Fibroblast of skin of right quadriceps (primary cell): ENCODE data around the gene POLA1.

Experiments
- DNase-seq: peaks from one replicate; pipeline ENCODE4 v3.0.0-alpha.2; 2013

POLA1 gene

DNA sequence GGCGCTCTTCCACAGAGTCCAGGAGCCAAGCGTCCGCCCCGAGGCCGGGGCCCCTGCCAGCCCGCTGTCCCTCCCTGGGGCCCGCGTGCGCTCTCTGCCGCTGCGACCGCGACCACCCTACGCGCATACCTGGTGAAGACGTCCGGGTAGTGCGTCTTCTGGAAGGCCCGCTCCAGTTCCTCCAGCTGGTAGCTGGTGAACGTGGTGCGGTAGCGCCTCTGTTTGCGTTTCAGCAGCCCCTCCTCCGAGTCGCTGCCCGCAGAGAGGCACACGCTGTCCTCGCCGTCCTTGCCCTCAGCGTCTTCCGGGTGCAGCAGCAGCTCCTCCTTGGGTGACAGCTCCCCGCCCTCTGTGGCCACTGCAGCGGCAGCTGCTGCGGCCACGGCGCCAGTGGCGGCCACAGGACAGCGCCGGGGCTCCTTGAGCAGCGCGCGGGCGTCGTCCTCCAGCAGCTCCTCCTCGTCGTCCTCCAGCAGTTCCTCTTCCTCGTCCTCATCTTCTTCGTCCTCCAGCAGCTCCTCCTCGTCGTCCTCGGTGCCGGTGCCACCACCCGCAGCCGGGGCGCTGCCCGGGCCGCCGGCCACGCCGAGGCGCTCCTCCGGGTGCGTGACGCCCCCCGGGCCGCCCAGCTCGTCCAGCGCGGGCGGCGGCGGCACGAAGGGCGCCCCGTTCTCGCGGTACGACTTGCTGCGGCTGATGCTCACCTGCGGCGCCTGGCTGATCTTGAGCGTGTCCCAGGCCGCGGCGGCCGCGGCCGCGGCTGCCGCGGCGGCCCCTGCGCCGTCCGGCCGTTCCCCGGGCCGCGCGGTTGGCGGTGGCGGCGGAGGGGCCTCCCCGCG lies 319.3 kb downstream of the POLA1 start:
- DNase-seq, result no peak

DNA sequence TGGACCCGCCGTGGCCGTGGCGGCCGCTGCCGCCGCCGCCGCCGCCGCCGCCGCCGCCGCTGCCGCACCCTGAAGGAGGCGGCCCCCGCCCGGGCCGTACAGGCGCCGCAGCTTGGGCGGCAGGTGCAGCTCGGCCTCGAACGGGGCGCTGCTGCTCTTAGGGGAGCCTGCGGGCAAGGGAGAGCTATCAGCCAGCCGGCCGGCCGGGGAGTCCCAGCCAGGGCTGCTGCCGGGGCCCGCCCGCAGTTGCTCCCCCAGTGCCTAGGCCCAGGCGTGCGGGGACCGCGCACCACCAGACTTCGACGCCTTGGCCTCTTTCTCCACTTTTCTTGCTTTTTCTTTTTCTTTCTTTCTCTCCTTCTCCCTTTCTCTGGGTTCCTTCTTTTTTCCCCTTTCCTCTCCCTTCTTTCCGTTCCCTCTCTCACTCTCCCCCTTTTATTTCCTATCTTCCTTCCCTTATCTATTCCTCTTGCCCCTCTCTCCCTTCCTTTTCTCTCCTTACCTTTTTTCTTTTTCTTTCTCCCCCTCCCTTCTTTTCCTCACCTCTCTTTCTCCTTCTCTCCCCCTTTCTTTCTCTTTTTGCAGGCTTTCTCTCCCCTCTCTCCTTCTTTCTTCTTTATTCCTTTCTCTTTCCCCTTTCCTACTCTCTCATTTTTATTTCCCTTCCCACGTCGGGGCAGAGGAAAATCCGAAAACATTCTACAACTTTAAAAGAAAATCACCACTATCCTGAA lies 320.1 kb downstream of the POLA1 start:
- no peak for DNase-seq

DNA sequence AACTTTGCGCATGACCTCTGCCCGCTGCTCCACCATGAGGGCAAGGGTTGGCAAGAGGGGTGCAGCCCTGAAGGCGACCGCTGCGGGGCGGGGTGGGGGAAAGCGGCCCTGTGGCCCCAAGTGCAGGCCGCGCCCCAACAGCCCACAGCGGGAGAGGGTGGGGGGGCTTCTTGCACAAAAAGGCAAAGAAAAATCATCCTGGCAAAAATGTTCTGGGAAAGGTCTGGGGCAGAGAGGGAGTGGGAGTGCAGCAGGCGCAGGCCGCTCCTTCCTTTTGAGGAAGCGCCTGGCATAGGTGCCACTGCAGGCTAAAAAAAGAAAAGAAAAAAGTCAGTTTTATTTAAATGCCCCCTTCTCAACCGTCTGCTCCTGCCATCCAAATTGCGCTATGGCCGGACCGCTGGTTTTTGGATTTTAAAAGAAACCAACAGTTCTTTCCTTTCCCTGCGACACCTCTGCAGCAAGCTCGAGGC lies 320.7 kb downstream of the POLA1 start:
- DNase-seq, result no peak

DNA sequence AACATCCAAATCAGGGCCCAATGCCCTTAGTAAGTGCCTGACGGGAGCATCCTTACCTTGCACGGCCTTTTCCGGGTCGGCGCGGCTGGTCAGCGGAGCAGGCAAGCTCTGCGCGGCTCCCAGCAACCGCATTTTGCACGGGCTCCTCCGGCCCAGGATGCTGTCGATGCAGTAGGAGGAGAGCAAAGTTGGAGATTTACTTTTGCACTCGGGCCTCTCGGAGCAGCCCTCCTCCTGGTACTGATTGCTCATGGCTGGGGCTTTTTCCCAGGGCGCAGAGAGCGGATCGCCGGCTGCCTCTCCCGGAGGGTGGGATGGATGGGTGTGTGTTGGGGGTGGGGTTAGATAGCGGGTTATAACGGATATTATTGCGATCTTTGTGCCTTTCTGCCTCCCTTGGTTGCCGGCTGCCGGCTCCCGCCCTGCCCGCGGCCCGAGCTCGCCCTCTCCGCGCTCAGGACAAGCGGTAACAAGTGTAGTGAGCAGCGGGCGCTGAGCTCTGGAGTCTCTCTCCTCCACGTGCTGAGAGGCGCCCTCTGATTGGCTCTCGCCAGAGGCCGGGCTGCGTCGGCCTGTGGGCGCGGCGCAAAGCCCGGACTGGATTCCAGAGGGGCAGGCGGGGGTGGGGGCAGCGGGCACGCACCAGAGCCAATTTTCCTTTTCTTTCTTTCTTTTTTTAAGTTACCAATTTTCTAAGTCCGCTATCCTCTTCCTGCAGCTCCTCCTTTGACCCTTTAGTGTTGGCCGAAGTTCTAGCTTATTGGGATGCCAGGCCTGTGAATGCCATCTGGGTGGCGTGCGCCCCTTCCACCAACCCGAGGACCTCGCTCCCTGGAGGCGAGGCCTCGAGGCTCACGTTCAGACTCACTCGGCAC lies 322.0 kb downstream of the POLA1 start, which contains the start of gene ARX:
Gene ARX, minus strand, starts transcription at position 480 of the 875 bp plus-strand sequence. Its CDS starts 228 bp downstream, at position 252.
- DNase-seq, result peak; percentile 40

DNA sequence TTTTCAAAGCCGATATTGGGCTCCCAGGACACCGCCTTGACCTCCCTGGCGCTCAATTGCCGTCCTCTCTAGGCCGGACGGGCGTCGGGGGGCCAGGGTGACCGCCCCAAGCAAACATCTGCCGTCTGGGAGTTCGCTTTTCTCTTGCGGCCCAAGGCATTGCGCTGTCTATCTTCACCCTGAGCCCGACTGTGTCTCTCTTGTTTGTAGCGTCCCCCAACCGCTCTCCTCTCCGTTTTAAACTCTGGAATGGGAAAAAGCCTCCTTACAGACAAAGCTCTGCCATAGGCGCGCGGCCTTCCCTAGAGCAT lies 322.6 kb downstream of the POLA1 start:
- DNase-seq, result no peak

DNA sequence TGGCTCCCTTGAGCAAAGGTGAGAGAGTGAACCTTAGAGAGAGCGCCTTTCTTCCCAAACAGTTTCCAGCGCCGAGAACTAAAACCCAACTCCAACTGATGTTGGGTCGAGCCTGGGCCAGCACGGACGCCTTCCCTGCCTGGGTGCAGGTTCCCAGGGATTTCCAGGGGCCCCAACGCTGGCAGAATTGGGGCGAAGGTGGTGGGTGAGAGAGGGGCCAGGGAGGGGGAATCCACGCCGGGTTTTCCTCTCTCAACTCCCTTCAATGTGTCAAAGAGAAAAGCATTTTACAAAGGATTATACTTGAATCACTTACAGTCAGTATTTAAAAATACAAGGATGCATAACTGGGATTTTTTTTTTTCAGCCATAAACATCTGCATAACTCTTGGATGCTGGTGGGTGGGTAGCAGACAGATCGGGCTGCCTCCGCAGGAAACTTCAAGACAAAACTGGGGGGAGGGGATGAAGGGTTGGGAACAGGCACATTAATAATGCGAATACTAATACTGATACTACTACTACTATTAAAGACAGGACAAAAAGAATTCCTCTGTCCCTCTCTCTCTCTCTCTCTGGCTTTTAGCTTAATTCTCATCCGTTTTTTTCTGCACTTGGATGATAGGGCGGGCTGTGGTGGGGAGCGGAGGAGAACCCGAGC lies 323.4 kb downstream of the POLA1 start:
- no peak for DNase-seq

DNA sequence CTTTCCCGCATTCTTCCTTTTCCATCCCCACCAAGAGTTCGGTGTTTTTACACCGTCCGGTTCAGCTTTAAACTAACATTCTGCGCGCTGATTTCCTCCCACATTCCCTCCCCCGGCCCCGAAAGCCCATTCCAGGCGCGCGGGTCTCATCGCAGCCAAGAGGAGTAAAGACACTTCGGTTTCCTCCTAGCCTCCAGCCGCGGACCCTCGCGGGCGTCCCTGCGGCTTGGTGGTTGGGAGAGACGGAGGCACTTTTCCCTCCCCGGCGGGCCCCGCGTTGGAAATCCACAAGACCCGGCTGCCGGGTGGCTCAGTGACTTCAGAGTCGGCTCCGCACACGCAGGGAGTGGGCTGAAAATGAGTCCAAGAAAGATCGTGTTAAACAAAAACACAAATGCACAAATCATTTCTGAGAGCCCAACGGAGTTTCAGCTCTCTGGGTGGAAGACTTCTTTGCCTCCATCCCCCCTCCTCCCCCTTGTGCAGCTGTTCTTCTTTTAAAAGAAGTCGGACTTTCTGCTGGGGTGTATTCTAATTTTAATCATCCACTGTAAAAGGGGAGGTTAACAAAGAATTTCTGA lies 324.0 kb downstream of the POLA1 start:
- DNase-seq, result no peak

DNA sequence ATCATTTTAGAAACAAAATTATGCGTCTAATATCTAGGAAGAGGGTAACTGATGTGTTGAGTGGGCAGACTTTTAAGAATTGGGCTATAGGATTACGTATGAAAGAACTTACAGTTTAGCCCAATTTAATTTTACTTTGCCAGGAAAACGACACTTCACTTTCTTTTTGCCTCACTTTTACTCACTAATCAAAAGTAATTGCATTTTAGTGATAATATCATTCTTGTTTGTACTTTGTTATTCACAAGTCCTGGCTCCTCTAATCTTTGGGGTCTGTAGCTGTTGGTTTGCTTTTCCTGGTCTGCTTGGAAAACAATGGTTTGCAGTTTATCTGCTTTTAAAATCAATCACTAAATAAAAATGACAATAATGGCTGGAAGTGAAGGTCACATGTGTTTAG lies 325.0 kb downstream of the POLA1 start:
- no peak for DNase-seq

DNA sequence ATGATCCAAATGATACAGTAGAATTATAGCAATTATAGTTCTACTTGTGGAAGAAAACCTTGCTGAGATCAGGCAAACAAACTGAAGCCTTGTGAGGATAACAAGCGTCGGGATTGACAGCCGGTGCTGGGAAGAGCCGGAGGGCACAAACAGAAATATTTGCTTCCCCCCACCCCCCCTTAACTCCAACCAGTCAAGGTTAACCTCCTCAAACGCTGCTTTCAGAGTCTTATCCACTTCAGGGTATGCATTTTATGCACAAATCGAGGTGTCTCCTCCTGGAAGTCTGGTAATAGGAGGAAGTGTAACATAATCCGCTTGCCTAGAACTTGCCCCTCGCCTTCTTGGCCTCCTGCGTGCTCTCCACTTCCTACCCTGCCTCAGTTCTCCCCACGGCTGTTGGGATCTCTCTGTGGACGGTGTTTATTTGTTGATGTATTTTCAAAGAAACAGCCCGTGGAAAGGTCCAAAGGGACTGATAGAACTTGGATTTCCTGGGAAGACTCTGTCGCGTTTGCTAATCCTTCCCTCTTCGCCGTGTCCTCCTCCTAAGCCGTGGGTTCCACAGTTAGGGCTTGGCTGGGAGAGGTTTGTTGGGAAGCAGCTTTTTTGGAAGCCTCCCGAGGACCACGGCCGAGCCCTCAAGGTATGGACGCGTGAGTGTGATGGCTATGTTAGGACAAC lies 326.1 kb downstream of the POLA1 start:
- DNase-seq, result no peak

DNA sequence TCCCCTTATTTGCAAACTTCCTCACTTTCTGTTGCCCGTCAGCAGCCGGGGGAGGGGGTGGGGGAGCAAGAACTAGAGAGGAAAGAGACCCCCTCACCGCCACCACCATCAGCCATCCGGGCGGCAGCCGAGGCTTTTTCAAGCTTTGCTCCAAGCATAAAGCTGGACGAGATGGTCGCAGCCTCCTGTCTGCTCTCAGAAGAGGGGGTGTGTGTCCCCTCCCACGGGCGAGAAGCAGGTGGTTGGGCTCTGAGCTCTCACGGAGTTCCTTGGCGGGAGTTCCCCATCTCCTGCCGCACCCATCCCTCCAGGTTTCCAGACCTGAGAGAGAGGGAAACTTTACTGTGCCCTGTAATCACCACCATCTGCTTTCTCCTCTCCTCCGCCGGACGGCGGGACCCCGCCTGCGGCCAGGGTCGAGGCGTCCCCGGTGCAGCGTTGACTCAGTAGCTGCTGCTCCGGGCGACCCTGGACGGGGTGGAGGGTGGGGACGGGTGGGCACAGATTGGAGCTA lies 326.7 kb downstream of the POLA1 start:
- DNase-seq, result no peak

DNA sequence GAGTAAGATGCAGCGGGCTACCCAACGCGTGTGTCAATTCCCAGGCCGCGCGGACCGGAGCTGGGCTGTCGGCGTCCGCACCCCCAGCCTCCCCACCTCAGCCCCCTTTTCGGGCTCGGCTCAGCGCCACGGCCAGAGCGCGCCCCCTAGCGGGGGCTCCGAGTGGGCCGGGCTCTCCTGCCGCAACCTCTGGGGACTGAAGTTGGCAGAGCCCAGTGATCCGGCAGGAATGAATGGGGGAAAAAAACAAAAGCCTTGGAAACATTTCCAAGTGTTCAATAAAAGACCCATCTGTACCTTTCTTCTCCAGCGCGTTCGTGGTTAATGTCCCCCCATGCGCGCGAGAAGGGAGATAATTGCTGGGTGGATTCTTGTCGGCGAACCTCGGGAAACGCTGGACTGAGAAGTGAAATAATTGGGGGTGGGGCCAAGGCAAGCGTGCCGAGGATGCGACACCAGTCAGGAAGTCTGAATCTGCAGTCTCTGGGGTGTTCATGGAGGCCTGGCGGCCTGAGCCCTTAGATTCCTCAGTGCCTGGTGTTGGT lies 327.3 kb downstream of the POLA1 start:
- DNase-seq, result no peak

DNA sequence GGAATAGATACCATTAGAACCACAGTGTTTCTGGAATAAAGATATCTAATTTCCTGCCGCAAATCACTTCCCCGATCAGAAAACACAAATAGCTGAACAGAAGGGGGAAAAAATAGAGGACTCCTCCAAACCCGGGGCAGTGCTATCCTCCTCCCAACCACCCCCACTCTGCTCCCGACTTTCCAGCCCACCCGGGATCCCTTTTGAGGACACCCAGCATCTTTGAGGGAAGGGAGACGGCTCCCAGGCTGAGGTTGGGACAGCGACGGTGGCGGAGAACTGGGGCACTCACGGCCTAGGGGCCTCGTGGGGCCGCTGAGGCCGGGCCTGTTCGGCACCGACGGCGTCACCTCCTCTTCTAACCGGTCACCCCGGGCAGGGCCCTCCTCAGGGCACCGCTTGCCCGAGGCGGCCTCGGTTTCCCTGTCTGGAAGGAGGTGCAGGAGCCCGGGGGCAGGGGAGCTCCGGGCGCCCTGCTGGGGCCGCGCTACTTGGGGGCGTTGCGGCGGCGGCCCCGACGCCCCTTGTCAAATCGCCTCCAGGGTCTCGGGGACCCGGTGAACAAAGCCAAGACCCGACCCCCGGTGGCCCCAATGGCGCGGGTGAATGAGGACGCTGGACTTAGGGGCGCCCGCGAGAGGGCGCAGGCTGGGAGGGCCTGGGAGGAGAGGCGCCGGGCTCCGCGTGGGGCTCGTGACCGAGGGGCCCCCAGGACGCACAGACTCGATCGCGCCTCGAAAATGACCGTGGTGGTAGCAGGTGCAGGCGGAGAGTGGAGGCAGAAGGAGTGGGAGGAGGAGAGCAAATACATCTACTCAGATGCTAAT lies 329.0 kb downstream of the POLA1 start:
- no peak for DNase-seq

DNA sequence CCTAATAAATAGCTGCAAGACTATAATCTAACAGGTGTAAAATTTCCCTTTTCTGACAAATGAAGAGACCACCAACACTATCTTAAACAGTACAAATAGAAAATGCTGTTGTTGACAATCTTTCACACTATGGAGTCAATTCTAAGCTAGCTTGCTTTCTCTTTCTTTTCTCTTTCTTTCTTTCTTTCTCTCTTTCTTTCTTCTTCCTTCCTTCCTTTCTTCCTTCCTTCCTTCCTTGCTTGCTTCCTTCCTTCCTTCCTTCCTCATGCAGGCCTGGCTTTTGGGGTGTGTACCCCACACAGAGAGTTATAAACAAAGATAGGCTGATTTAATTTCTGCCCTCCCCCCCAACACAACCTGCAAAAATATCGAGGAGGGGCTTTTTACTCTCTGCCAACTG lies 330.2 kb downstream of the POLA1 start:
- no peak for DNase-seq

DNA sequence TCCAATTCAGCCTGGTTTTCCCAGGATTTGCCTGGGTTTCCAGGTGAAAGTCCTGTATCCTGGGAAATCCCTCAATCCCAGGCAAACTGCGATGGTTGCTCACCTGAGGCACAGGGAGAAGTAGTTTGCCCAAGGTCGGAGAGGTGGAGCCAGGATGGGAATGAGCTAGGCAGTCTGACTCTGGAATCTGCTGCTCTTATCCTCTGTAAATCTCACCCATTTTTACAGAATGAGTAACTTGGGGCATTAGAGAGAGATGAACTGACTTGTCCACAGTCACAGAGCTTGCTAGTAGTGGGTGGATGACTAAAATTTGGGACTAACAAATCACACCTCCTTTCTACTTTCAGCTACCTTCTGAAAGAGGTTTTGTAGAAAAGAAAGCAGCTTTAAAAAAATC lies 331.9 kb downstream of the POLA1 start:
- DNase-seq, result no peak

DNA sequence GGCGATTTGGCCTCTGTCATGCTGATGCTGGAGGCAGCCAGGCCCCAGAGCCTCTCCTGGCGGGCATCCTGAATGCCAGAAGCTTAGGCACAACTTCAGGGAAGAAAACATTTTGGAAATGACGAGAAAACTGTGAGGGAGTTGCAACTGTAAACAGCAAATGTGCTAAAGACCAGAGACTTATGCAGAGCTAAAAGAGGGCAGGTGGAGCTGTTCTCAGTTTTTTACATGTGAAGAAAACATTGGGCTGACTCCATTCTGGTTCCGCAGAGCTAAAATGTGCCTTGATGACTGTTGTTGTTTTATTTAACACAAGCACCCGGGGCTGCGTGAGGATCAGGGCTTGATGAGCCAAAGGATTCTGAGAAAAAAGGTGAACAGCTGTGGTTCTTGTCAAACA lies 332.9 kb downstream of the POLA1 start:
- DNase-seq, result no peak

DNA sequence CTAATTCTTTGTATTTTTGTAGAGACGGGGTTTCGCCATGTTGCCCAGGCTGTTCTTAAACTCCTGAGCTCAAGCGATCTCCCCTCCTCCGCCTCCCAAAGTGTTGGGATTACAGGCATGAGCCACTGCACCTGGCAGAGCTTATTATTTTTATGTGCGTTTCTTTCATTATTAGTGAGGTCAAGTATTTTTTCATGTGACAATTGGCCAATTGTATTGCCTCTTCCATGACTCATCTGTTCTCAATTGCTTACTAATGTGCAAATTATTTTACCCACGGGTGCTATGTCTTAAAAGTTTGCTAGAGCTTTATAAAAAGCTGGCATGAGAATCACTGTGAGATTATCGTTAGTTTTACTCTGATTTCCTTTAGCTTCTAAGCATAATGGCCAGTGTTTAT lies 335.0 kb downstream of the POLA1 start:
- DNase-seq, result peak; percentile 30

DNA sequence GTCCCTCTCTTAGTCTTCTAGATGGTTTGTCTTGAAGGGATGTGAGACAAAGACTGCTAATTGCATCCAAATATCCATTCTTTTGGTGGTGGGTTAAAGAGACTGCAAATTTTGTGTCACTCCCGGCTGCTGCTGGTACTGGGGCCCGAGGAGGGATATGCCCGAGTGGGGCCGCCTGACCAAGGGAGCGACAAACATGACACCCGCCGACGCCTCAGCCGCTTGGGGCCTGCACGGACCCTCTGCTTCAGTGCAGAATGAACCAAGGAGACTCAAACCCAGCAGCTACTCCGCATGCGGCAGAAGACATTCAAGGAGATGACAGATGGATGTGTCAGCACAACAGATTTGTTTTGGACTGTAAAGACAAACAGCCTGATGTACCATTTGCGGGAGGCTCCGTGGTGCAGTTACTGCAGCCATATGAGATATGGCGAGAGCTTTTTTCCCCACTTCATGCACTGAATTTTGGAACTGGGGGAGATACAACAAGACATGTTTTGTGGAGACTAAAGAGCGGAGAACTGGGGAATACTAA lies 335.6 kb downstream of the POLA1 start:
- no peak for DNase-seq

DNA sequence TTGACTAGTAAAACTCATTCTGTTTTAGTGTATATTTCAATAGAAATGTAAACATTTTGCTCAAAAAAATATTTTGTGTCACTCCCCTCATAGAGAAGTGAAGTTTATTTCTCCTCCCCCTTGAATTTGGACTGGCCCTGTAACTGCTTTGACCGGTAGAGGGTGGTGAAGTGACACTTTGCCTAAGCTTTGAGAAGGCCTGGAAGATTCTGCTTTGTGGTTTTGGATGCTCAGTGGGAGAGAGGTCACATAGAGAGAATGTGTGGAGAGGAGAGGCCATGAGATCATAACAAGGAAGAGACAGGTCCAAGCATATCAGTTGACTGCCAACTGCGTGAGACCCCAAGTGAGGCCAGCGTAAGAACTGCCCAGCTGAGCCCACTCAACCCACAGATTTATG lies 341.2 kb downstream of the POLA1 start:
- DNase-seq, result no peak

DNA sequence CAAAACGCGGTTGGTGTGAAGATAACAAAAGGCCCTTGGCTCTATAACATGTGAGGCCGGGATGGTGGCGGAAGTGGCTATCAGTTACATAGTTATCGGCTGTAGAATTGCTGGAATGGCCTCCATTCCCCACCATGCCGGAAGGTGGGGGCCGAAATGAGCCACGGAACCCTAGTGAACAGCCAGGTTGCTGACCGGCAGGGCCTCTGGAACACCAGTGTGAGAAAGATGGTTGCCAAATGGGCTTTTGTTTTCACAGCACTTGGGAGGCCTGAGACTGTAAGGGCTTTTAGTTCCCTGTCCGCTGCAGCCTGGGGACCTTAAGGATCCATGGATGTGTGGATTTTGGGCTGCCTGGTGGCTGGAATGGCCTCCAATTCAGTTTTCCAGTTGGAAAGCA lies 345.3 kb downstream of the POLA1 start:
- no peak for DNase-seq

DNA sequence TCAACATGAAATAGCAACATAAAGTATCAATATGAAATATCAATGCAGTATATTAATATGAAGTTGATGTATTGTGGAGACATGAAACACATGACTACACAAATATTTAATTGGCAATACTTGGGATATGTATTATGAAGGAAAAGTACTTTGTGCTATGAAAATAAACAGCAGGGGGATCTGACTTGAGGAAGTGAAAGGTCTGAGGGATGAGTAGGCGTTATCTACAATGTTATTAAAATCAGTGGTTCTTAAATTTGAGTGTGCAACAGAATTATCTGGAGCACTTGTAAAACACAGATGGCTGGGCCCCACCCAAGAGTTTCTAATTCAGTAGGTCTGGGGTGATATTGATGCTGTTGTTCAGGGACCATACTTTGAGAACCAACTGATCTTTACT lies 349.5 kb downstream of the POLA1 start:
- no peak for DNase-seq
